HCT116 (cell line): ENCODE results near the gene LRIG1. TPM values are rescaled to one million over a fixed set of nuclear protein-coding genes. Genes with fewer than 3 reads are reported as not detected.

Experiments used
- ATAC-seq: fragments of 200-7000 bp; cut with Tn5 transposase; 2 replicates; pipeline ENCODE4 v1.9.1; 2020; ENCODE audit warnings: mild to moderate bottlenecking, moderate library complexity
- BruUV-seq: library from RNA; stranded (reverse); fragments of 400-500 nt; replicated peaks from 2 replicates; lab custom pipeline; 2021; lab: Mats Ljungman, UMichigan
- CTCF ChIA-PET: fragments of 300-600 bp; sonication (Branson Sonifier 250); formaldehyde crosslinking; loops from one replicate; lab custom pipeline; 2021; ENCODE audit warnings: antibody characterized with exemption; lab: Charles Lee
- POLR2A ChIA-PET: fragments of 300-600, 350-600 bp; sonication (Branson Sonifier 250); formaldehyde crosslinking; loops from one replicate; lab custom pipeline; 2021; ENCODE audit warnings: antibody characterized with exemption; lab: Charles Lee
- RAD21 ChIA-PET, 2 experiments: fragments of 300-600 bp; sonication (Branson Sonifier 250); formaldehyde crosslinking; loops; one replicate each; lab custom pipeline; 2023; ENCODE audit warnings: low total read pairs in 2 of 2; ENCODE audit not compliant: uncharacterized antibody in 2 of 2, unreplicated experiment in 2 of 2, low non-redundant PET in 1 of 2; lab: Charles Lee
- DNase-seq: peaks from one replicate; pipeline ENCODE4 v3.0.0-alpha.2; 2010; ENCODE audit warnings: low read depth, low spot score
- H2AFZ ChIP-seq: fragments of 200-600 bp; shearing (Covaris generic), sonication (generic); 2 replicates; pipeline ENCODE4 v1.6.1; 2017; ENCODE audit warnings: low read depth, mixed run types, mixed read lengths, antibody characterized with exemption, low read length; ENCODE audit not compliant: poor library complexity, severe bottlenecking
- H3K27ac ChIP-seq: 2 replicates; pipeline ENCODE4 v1.5.1; 2012; ENCODE audit warnings: low read depth, low read length
- H3K27me3 ChIP-seq: fragments of 200-600 bp; sonication (generic); 2 replicates; pipeline ENCODE4 v1.6.1; 2016; ENCODE audit warnings: mixed run types, low read length, mixed read lengths; ENCODE audit not compliant: insufficient read depth
- H3K36me3 ChIP-seq, 2 experiments: fragments of 200-500 bp in 1 of 2; fragments of 200-600 bp in 1 of 2; sonication (Bioruptor generic) in 1 of 2; sonication (generic) in 1 of 2; 2 replicates each; pipeline versions ENCODE4 v1.5.1 to v1.6.1; 2014 to 2016; ENCODE audit warnings: low read length in 2 of 2, inconsistent platforms in 1 of 2, mixed read lengths in 1 of 2, mixed run types in 1 of 2; ENCODE audit not compliant: insufficient read depth in 2 of 2, control insufficient read depth in 1 of 2
- H3K4me1 ChIP-seq, 2 experiments: fragments of 200-600 bp in 1 of 2; sonication (generic) in 1 of 2; 2 replicates each; pipeline versions ENCODE4 v1.5.1 to v1.6.1; 2012 to 2017; ENCODE audit warnings: low read length in 2 of 2, inconsistent platforms in 1 of 2, mild to moderate bottlenecking in 1 of 2, mixed read lengths in 1 of 2, mixed run types in 1 of 2, moderate library complexity in 1 of 2; ENCODE audit not compliant: insufficient read depth in 2 of 2, control insufficient read depth in 1 of 2
- H3K4me2 ChIP-seq: fragments of 200-600 bp; sonication (generic); 2 replicates; pipeline ENCODE4 v1.6.1; 2017; ENCODE audit warnings: mixed run types, low read length, mixed read lengths
- H3K4me3 ChIP-seq, 2 experiments: fragments of 200-600 bp in 1 of 2; sonication (generic) in 1 of 2; replicated peaks in 1 of 2; 2 replicates each; pipeline ENCODE4 v1.5.1; 2011 to 2016; ENCODE audit warnings: low read length in 2 of 2, control low read depth in 1 of 2, low read depth in 1 of 2, mild to moderate bottlenecking in 1 of 2, mixed read lengths in 1 of 2, mixed run types in 1 of 2
- H3K79me2 ChIP-seq: fragments of 200-600 bp; sonication (generic); 2 replicates; pipeline ENCODE4 v1.6.1; 2017; ENCODE audit warnings: mild to moderate bottlenecking, mixed run types, low read length, moderate library complexity, mixed read lengths; ENCODE audit not compliant: insufficient read depth
- H3K9ac ChIP-seq: fragments of 200-600 bp; sonication (generic); 2 replicates; pipeline ENCODE4 v1.6.1; 2016; ENCODE audit warnings: low read length, mixed read lengths
- H3K9me2 ChIP-seq: fragments of 200-600 bp; sonication (generic), shearing (Covaris generic); 2 replicates; pipeline ENCODE4 v1.6.1; 2017; ENCODE audit warnings: mixed run types, mild to moderate bottlenecking, moderate library complexity; ENCODE audit not compliant: insufficient read depth
- H3K9me3 ChIP-seq, 2 experiments: fragments of 200-500 bp in 1 of 2; fragments of 200-600 bp in 1 of 2; sonication (Bioruptor generic) in 1 of 2; sonication (generic) in 1 of 2; 2 replicates each; pipeline ENCODE4 v1.6.1; 2014 to 2017; ENCODE audit warnings: low read length in 2 of 2, mixed read lengths in 2 of 2, inconsistent platforms in 1 of 2, low read depth in 1 of 2, mild to moderate bottlenecking in 1 of 2, mixed run types in 1 of 2, moderate library complexity in 1 of 2; ENCODE audit not compliant: control insufficient read depth in 1 of 2, insufficient read depth in 1 of 2
- H4K20me1 ChIP-seq: fragments of 200-600 bp; sonication (generic), shearing (Covaris generic); 2 replicates; pipeline ENCODE4 v1.6.1; 2017; ENCODE audit warnings: mixed run types, mild to moderate bottlenecking, moderate library complexity; ENCODE audit not compliant: insufficient read depth
- CBX3 ChIP-seq: IDR thresholded peaks from 2 replicates; pipeline ENCODE4 v1.6.1; 2012; ENCODE audit warnings: low read depth
- EGR1 ChIP-seq: IDR thresholded peaks from 2 replicates; pipeline ENCODE4 v1.6.1; 2012; ENCODE audit warnings: low read depth
- ELF1 ChIP-seq: IDR thresholded peaks from 2 replicates; pipeline ENCODE4 v1.6.1; 2012; ENCODE audit warnings: low read depth, borderline replicate concordance
- EZH2 ChIP-seq: fragments of 200-600 bp; sonication (generic); IDR thresholded peaks from 2 replicates; pipeline ENCODE4 v1.6.1; 2017; ENCODE audit warnings: antibody characterized with exemption, mixed run types
- EZH2phosphoT487 ChIP-seq: fragments of 200-600 bp; IDR thresholded peaks from 2 replicates; pipeline ENCODE4 v1.6.1; 2018; ENCODE audit warnings: antibody characterized with exemption, borderline replicate concordance
- FOSL1 ChIP-seq: IDR thresholded peaks from 2 replicates; pipeline ENCODE4 v1.6.1; 2012; ENCODE audit warnings: low read depth
- POLR2A ChIP-seq: IDR thresholded peaks from 2 replicates; pipeline ENCODE4 v1.7.0; 2011; ENCODE audit warnings: borderline replicate concordance; ENCODE audit not compliant: insufficient read depth, insufficient read length; ENCODE audit errors: extremely low read depth
- POLR2AphosphoS5 ChIP-seq: IDR thresholded peaks from 2 replicates; pipeline ENCODE4 v1.6.1; 2011; ENCODE audit warnings: mild to moderate bottlenecking, low read depth, low read length, moderate library complexity
- RAD21 ChIP-seq: IDR thresholded peaks from 2 replicates; pipeline ENCODE4 v1.6.1; 2012; ENCODE audit warnings: low read depth, mild to moderate bottlenecking
- SIN3A ChIP-seq: IDR thresholded peaks from 2 replicates; pipeline ENCODE4 v1.6.1; 2012; ENCODE audit warnings: low read depth
- SP1 ChIP-seq: IDR thresholded peaks from 2 replicates; pipeline ENCODE4 v1.6.1; 2012; ENCODE audit warnings: low read depth
- SRF ChIP-seq: IDR thresholded peaks from 2 replicates; pipeline ENCODE4 v1.6.1; 2012; ENCODE audit warnings: low read depth
- TCF7L2 ChIP-seq: IDR thresholded peaks from 2 replicates; pipeline ENCODE4 v1.7.0; 2011; ENCODE audit warnings: borderline replicate concordance, inconsistent platforms; ENCODE audit not compliant: insufficient read depth, insufficient read length; ENCODE audit errors: extremely low read depth
- YY1 ChIP-seq: IDR thresholded peaks from 2 replicates; pipeline ENCODE4 v1.6.1; 2011; ENCODE audit warnings: low read length, low read depth, moderate library complexity, mild to moderate bottlenecking; ENCODE audit not compliant: insufficient replicate concordance; ENCODE audit errors: extremely low read depth
- ZNF274 ChIP-seq: fragments of 200-500 bp; sonication (Bioruptor generic); IDR thresholded peaks from 2 replicates; pipeline ENCODE4 v1.6.1; 2014; ENCODE audit warnings: mild to moderate bottlenecking, low read depth, low read length, inconsistent platforms
- intact Hi-C: fragments of 100-400 bp; cut with micrococcal nuclease; formaldehyde crosslinking; loops from 2 replicates; pipeline ENCODE4 v1.10.0; 2022
- total RNA-seq: library from RNA; stranded (reverse); gene quantifications from one replicate; pipeline ENCODE4 v1.2.1, GENCODE V29; 2021; ENCODE audit not compliant: unreplicated experiment
- TF ChIP-seq, protein P1 (sequence below): IDR thresholded peaks from 2 replicates; pipeline ENCODE4 v1.6.1; 2012; ENCODE audit warnings: low read depth
- TF ChIP-seq, protein P2 (sequence below): IDR thresholded peaks from 2 replicates; pipeline ENCODE4 v1.6.1; 2012

Gene LRIG1
- total RNA-seq, 1 experiment from 2014 or later = 3.1 TPM

DNA sequence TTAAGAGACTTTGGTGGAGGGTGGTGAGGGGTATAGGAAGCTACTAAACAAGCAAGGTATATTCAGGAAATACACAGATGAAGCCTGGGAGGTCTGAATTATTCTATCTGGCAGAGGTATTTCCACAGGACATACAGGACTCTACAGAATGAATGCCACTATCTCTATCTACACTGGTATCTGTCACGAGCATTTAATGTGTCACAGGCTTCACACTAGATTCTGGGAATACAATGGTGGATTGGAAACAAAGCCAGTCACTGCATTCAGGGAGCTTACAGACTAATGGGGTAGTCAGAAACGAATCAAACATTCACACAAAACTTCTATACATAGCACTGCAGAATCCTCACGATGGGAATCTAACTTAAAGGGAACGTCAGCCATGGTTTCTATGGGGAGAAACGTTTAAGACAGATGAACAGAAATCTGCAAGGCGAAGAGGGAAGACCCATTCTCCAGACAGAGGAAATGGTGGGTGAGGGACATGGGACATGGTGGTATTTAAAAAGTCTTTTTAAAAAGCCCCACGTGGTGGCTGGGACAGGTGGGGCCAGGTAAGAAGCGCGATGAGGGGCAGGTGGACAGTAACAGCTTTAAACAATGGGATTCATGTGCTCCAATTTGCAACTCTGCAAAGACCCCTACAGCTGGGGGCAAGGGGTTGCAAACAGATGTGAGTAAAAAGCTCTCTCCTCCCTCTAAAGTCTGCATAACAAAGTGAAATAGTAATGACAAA is 16.5 kb downstream of the LRIG1 start:
- intact Hi-C loops = no loop called here
- CTCF ChIA-PET = no interaction called here

DNA sequence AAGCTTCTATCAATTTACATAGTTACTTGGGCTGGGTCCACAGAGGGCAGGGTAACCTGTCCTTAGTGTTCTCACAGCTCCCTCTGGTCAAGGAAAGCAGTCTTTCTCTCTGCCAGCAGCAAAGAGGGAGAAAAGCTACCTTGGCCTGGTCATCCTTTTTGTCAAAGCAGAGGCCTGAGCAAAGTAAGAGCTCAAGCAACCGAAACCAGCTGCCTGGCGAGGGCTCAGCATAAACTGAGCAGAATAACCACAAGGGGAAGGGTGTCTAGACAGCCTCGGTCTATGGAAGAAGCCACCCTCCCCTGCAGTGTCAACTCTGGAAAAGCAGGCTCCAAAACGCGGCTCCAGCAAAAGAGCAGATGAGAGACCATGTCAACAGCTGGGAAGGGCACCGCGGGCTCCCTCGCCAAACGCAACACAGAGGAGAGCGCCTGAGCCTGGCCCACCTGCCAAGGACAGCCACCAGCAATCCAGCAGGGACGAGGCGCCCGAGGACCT is 17.4 kb downstream of the LRIG1 start:
- no peak overlapping the region for H3K9ac ChIP-seq
- peaks cover 3% of the 10 kb centered on the region; the same call in 1 of the 2 replicates for H3K27me3 ChIP-seq
- H3K9me3 ChIP-seq = no peaks in the 10 kb centered on the region
- H3K4me1 ChIP-seq = no peaks in the 10 kb centered on the region
- H3K27ac ChIP-seq = no peak overlapping the region
- no peak for ATAC-seq
- H4K20me1 ChIP-seq = no peaks in the 10 kb centered on the region
- ChIA-PET POLR2A (no interaction called here), CTCF (no interaction called here), RAD21 (no interaction called here)
- H2AFZ ChIP-seq = no peak overlapping the region
- intact Hi-C loops = no loop called here
- H3K4me3 ChIP-seq = no peak overlapping the region
- no peak for DNase-seq
- BruUV-seq = no TSS peak
- H3K4me2 ChIP-seq = no peak overlapping the region
- no peaks in the 10 kb centered on the region for H3K79me2 ChIP-seq
- H3K9me2 ChIP-seq = no peaks in the 10 kb centered on the region
- no peaks in the 10 kb centered on the region for H3K36me3 ChIP-seq
- TF ChIP-seq CBX3 (no peak), RAD21 (no peak), EZH2 (no peak), SRF (no peak), POLR2A (no peak), POLR2AphosphoS5 (no peak), TCF7L2 (no peak), EGR1 (no peak), ZNF274 (no peak), SP1 (no peak), FOSL1 (no peak), ELF1 (no peak), SIN3A (no peak), EZH2phosphoT487 (no peak)
- TF ChIP-seq, protein P1, sequence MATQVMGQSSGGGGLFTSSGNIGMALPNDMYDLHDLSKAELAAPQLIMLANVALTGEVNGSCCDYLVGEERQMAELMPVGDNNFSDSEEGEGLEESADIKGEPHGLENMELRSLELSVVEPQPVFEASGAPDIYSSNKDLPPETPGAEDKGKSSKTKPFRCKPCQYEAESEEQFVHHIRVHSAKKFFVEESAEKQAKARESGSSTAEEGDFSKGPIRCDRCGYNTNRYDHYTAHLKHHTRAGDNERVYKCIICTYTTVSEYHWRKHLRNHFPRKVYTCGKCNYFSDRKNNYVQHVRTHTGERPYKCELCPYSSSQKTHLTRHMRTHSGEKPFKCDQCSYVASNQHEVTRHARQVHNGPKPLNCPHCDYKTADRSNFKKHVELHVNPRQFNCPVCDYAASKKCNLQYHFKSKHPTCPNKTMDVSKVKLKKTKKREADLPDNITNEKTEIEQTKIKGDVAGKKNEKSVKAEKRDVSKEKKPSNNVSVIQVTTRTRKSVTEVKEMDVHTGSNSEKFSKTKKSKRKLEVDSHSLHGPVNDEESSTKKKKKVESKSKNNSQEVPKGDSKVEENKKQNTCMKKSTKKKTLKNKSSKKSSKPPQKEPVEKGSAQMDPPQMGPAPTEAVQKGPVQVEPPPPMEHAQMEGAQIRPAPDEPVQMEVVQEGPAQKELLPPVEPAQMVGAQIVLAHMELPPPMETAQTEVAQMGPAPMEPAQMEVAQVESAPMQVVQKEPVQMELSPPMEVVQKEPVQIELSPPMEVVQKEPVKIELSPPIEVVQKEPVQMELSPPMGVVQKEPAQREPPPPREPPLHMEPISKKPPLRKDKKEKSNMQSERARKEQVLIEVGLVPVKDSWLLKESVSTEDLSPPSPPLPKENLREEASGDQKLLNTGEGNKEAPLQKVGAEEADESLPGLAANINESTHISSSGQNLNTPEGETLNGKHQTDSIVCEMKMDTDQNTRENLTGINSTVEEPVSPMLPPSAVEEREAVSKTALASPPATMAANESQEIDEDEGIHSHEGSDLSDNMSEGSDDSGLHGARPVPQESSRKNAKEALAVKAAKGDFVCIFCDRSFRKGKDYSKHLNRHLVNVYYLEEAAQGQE = no peak
- TF ChIP-seq, protein P2, sequence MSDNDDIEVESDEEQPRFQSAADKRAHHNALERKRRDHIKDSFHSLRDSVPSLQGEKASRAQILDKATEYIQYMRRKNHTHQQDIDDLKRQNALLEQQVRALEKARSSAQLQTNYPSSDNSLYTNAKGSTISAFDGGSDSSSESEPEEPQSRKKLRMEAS = no peak

More for the DNA sequence above, 16.5 kb downstream of the LRIG1 start:
- no peak for DNase-seq
- TF ChIP-seq YY1 (no peak), TCF7L2 (no peak), EGR1 (no peak)
- H3K4me1 ChIP-seq = no peaks in the 10 kb centered on the region
- no peak overlapping the region for H3K27ac ChIP-seq
- H3K9ac ChIP-seq = no peak overlapping the region
- ChIA-PET RAD21 (no interaction called here), POLR2A (no interaction called here)
- no peaks in the 10 kb centered on the region for H3K9me2 ChIP-seq
- no peak overlapping the region for H2AFZ ChIP-seq
- no peaks in the 10 kb centered on the region for H3K36me3 ChIP-seq
- no peak overlapping the region for H3K4me2 ChIP-seq
- BruUV-seq = no TSS peak
- no peaks in the 10 kb centered on the region for H4K20me1 ChIP-seq
- no peak for ATAC-seq
- H3K4me3 ChIP-seq = no peak overlapping the region
- H3K9me3 ChIP-seq = no peaks in the 10 kb centered on the region
- peaks cover 3% of the 10 kb centered on the region; the same call in 1 of the 2 replicates for H3K27me3 ChIP-seq
- H3K79me2 ChIP-seq = no peaks in the 10 kb centered on the region
